Heart left ventricle (tissue), 16 donors: Measurements from ENCODE around the gene CNTN5. TPM values are rescaled to one million over a fixed set of nuclear protein-coding genes. Genes with fewer than 3 reads are reported as not detected.

Experiments used
- ATAC-seq, 4 donors: fragments of 200-7000 bp; cut with Tn5 transposase; one replicate each; pipeline ENCODE4 v1.9.1; 2020 to 2022; ENCODE audit warnings: moderate library complexity in 4 of 4, mild to moderate bottlenecking in 3 of 4, moderate number of reproducible peaks in 1 of 4
- DNase-seq, 5 donors: peaks; one replicate each; pipeline ENCODE4 v3.0.0-alpha.2; 2020
- H3K27ac ChIP-seq, 12 donors: fragments of 200-600 bp; sonication (generic) in 4 of 12; one replicate each; pipeline versions ENCODE4 v1.5.0 to v1.8.0; 2016 to 2022; ENCODE audit warnings: mild to moderate bottlenecking in 2 of 12
- H3K27me3 ChIP-seq, 9 donors: fragments of 200-600 bp; sonication (generic) in 2 of 9; one replicate each; pipeline versions ENCODE4 v1.5.1 to v1.8.0; 2016 to 2022; ENCODE audit warnings: mild to moderate bottlenecking in 3 of 9
- H3K36me3 ChIP-seq, 9 donors: fragments of 200-600 bp; sonication (generic) in 2 of 9; one replicate each; pipeline versions ENCODE4 v1.5.0 to v1.8.0; 2018 to 2022; ENCODE audit warnings: mild to moderate bottlenecking in 2 of 9
- H3K4me1 ChIP-seq, 12 donors: fragments of 200-600 bp; sonication (generic) in 4 of 12; one replicate each; pipeline versions ENCODE4 v1.5.0 to v1.8.0; 2016 to 2022; ENCODE audit warnings: mild to moderate bottlenecking in 3 of 12
- H3K4me3 ChIP-seq, 12 donors: fragments of 200-600 bp; sonication (generic) in 4 of 12; one replicate each; pipeline versions ENCODE4 v1.5.0 to v1.8.0; 2017 to 2022; ENCODE audit warnings: mild to moderate bottlenecking in 9 of 12, moderate library complexity in 4 of 12
- H3K9me3 ChIP-seq, 12 donors: fragments of 200-600 bp; sonication (generic) in 4 of 12; one replicate each; pipeline versions ENCODE4 v1.5.0 to v1.8.0; 2016 to 2022; ENCODE audit warnings: mild to moderate bottlenecking in 1 of 12
- POLR2A ChIP-seq, 2 donors: fragments of 450-650 bp; IDR thresholded peaks; one replicate each; pipeline ENCODE4 v1.6.1; 2017; ENCODE audit warnings: antibody characterized with exemption in 2 of 2, mild to moderate bottlenecking in 2 of 2, moderate library complexity in 2 of 2
- WGBS, 4 donors: extraction: QIAGEN DNeasy Blood & Tissue Kit in 2 of 4; methylation state at CpG; one replicate each; pipeline versions ENCODE4 v1.1.5 to v1.1.7; 2013 to 2018; 5-methylcytosine and 5-hydroxymethylcytosine counted together
- intact Hi-C, 10 donors: fragments of 100-400 bp; cut with DNase I; formaldehyde crosslinking; loops; one replicate each; pipeline versions ENCODE4 v1.11.1 to v1.14.2; 2022
- polyA plus RNA-seq, 2 donors: library from polyadenylated mRNA; stranded (reverse); fragments of 200-250 nt; gene quantifications; one replicate each; pipeline ENCODE4 v1.2.3, GENCODE V29; 2013
- total RNA-seq, 9 donors: library from RNA; depleted of rRNA in 2 of 9; stranded (reverse); fragments of >200 nt in 2 of 9; fragmentation: NEBNext Ultra II Directional in 3 of 9; extraction: Animal tissue kit (Norgen Biotek cat#: 25700) in 3 of 9; gene quantifications; one replicate each; pipeline versions ENCODE4 v1.1.0 to v1.2.4, GENCODE V29; 2016 to 2023
- TF ChIP-seq, protein P1 (sequence below), 12 donors: fragments of 200-600 bp; sonication (generic) in 4 of 12; IDR thresholded peaks; one replicate each; pipeline versions ENCODE4 v1.5.0 to v1.8.0; 2018 to 2022; ENCODE audit warnings: antibody characterized with exemption in 12 of 12, mild to moderate bottlenecking in 5 of 12
- donor health status: ischemic (EF 13 %, LVEDD 7.1; RV severe dilation, severe dysfunction).
- donor health status: healthy with polysubstance abuse.
- donor health status: DM: no; HTN: yes; CAD: no.
- donor health status: DM: no; HTN: no; CAD: no.
- donor health status: ischemic (EF 25% LVEDD 6.9; RV normal size, moderate dysfunction).
- donor health status: ischemic (EF 25% LVEDD 5.7; RV mildly dilated, moderate dysfunction).
- donor health status: healthy.
- donor health status: DM: yes; HTN: yes; CAD: no.
- donor health status: ischemic (EF 35%, LVEDD 5.7; RV mildly dilated, moderate dysfunction).
- donor health status: nonischemic (EF 11% LVEDD 7.7; RV severe dilation, severe dysfunction).
- donor health status: DM: yes; HTN: yes; CAD: no.
- donor health status: PGD.
- donor health status: ischemic (EF 29% LVEDD 5.4; RV normal size, mild dysfunction).
- donor health status: nonischemic (EF 23%, LVEDD 6.1; RV moderate dilation, normal function).

The CNTN5 gene
- total and polyA plus RNA-seq, 11 donors = 0.11 to 0.16 TPM; not detected in 9

DNA sequence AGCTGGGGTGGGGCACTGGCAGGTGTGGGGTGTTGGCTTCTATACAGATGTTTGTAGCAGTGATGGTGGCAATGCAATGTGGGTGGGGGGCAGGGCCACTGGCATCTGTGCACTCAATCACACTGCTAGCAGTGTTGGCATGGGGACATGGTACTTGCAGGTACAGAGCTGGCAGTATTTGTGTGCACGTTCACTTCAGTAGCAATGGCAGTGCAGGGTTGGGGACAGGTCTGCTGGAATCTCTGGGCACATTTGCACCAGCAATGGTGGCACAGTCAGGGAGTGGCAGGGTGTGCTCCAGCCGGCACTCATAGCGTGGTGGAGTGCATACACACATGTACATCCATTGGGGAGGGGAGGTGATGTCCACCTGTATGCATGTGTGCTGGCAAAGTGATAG lies 775.2 kb downstream of the CNTN5 start:
- ATAC-seq = no peak
- H3K4me1 ChIP-seq = no peaks in the 10 kb centered on the region
- H3K36me3 ChIP-seq = no peaks in the 10 kb centered on the region
- intact Hi-C loops = no loop called here
- H3K27ac ChIP-seq = no peak overlapping the region
- 82 to 93% (median 88%) methylated on average over 2 to 3 of the region's 3 CpGs for WGBS, 4 donors
- no peak overlapping the region for H3K4me3 ChIP-seq
- H3K9me3 ChIP-seq = peaks cover 0 to 4% (median 0%) of the 10 kb centered on the region in 12 donors
- DNase-seq = no peak
- TF ChIP-seq, protein P1, sequence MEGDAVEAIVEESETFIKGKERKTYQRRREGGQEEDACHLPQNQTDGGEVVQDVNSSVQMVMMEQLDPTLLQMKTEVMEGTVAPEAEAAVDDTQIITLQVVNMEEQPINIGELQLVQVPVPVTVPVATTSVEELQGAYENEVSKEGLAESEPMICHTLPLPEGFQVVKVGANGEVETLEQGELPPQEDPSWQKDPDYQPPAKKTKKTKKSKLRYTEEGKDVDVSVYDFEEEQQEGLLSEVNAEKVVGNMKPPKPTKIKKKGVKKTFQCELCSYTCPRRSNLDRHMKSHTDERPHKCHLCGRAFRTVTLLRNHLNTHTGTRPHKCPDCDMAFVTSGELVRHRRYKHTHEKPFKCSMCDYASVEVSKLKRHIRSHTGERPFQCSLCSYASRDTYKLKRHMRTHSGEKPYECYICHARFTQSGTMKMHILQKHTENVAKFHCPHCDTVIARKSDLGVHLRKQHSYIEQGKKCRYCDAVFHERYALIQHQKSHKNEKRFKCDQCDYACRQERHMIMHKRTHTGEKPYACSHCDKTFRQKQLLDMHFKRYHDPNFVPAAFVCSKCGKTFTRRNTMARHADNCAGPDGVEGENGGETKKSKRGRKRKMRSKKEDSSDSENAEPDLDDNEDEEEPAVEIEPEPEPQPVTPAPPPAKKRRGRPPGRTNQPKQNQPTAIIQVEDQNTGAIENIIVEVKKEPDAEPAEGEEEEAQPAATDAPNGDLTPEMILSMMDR (IDR thresholded peaks at IDR 0.05) = no peak
- no peaks in the 10 kb centered on the region for H3K27me3 ChIP-seq

DNA sequence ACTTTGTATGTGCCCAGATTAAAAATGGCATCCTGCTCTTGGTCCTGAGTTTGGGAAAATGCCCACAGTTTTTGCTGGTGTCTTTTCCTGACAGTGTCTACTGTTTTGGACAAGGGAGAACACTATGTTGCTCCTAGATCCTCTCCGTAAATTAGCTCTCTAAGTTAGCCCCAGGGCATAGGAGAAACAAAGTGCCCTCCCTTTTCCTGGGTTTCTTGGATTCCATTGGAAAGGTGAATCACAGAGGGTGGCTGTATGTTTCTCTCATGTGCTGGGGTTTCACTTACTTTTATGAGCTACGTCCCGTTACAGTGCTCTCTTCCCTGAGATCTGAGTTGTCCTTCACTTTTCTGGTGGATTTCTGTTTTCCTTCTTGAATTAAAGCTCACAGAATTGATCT lies 782.8 kb downstream of the CNTN5 start:
- H3K27me3 ChIP-seq = no peaks in the 10 kb centered on the region
- TF ChIP-seq, protein P1 (IDR thresholded peaks at IDR 0.05) = no peak
- no peak for TF ChIP-seq POLR2A (IDR thresholded peaks at IDR 0.05)
- H3K4me3 ChIP-seq = no peak overlapping the region
- peaks cover 0 to 4% (median 0%) of the 10 kb centered on the region in 12 donors for H3K9me3 ChIP-seq
- H3K27ac ChIP-seq = no peak overlapping the region
- H3K4me1 ChIP-seq = no peaks in the 10 kb centered on the region
- intact Hi-C loops = no loop called here
- WGBS, 4 donors = 82 to 89% (median 86%) methylated on average over 3 of the region's 3 CpGs
- no peak for DNase-seq
- H3K36me3 ChIP-seq = no peaks in the 10 kb centered on the region
- no peak for ATAC-seq

DNA sequence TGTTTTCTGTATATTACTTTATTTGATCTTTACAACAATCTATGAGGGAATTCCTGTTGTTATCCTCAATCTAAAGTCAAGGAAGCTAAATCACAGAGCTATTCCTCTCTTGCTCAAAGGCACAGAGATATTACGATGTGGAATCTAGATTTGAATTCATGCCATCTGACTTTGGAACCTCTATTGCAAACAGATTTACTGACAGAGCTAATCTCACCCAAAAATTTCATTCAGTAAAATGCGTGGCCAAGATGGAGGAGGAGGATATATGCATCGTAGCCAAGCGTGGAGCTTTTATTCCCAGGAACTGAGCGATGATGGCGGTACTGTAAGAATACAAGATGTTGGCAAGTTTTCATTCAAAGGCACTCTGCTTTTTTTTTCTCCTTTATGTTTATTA lies 791.8 kb downstream of the CNTN5 start:
- no peak for DNase-seq
- Histone ChIP-seq H3K4me3 (no peak overlapping the region), H3K27me3 (no peaks in the 10 kb centered on the region), H3K36me3 (no peaks in the 10 kb centered on the region), H3K9me3 (no peaks in the 10 kb centered on the region), H3K27ac (no peak overlapping the region), H3K4me1 (no peaks in the 10 kb centered on the region)
- intact Hi-C loops = no loop called here
- WGBS, 4 donors = 88 to 91% (median 89%) methylated on average over 6 of the region's 6 CpGs
- no peak for TF ChIP-seq POLR2A (IDR thresholded peaks at IDR 0.05)
- TF ChIP-seq, protein P1 (IDR thresholded peaks at IDR 0.05) = no peak
- ATAC-seq = no peak

DNA sequence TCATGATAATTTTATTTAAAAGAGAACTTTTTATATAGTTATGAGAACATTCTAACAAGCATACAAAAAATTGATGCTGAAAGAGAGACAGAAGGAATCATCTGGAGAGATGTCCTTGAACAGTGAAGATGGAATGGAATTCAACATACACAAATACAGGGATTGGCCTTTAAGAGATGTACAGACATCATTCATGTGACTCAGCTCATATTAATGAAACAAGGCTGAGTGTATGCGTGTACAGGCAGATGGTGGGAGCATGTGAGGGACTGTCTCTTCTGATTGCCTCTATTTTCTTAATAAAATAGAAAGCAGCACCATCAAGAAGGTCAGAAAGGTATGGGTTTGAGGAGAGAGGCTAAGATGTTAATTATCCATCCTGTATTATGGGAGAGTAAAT lies 793.3 kb downstream of the CNTN5 start:
- H3K36me3 ChIP-seq = no peaks in the 10 kb centered on the region
- ATAC-seq (no peak), DNase-seq (no peak)
- H3K9me3 ChIP-seq = no peaks in the 10 kb centered on the region
- H3K27me3 ChIP-seq = peaks cover 0 to 2% (median 0%) of the 10 kb centered on the region in 9 donors
- no peak overlapping the region for H3K4me3 ChIP-seq
- intact Hi-C loops = no loop called here
- no peak overlapping the region for H3K27ac ChIP-seq
- 67 to 85% (median 76%) methylated on average over 1 of the region's 1 CpG for WGBS, 4 donors
- TF ChIP-seq, protein P1 (IDR thresholded peaks at IDR 0.05) = no peak
- TF ChIP-seq POLR2A (IDR thresholded peaks at IDR 0.05) = no peak
- no peaks in the 10 kb centered on the region for H3K4me1 ChIP-seq
